DOHH2 (cell line): ENCODE data around the gene MYEF2.

Experiments used
- H3F3A ChIP-seq: fragments of 200-600 bp; sonication (generic), shearing (Covaris generic); 2 replicates; pipeline ENCODE4 v1.6.0; 2016; ENCODE audit warnings: antibody characterized with exemption, mild to moderate bottlenecking; ENCODE audit not compliant: control insufficient read depth, insufficient read depth
- H3K27ac ChIP-seq: fragments of 200-600 bp; sonication (generic); 2 replicates; pipeline ENCODE4 v1.5.1; 2014; ENCODE audit warnings: low read depth, mild to moderate bottlenecking, low read length, moderate library complexity
- H3K27me3 ChIP-seq: fragments of 200-600 bp; sonication (generic); 2 replicates; pipeline ENCODE4 v1.6.1; 2014; ENCODE audit warnings: mild to moderate bottlenecking, low read length, mixed read lengths; ENCODE audit not compliant: control insufficient read depth
- H3K36me3 ChIP-seq: fragments of 200-600 bp; sonication (generic); 2 replicates; pipeline ENCODE4 v1.6.1; 2014; ENCODE audit warnings: mild to moderate bottlenecking, low read length, moderate library complexity, mixed read lengths; ENCODE audit not compliant: control insufficient read depth
- H3K4me1 ChIP-seq: fragments of 200-600 bp; sonication (generic); 2 replicates; pipeline ENCODE4 v1.6.1; 2014; ENCODE audit warnings: mild to moderate bottlenecking, low read length, mixed read lengths; ENCODE audit not compliant: control insufficient read depth
- H3K4me2 ChIP-seq: fragments of 200-600 bp; sonication (generic); 2 replicates; pipeline ENCODE4 v1.6.0; 2014; ENCODE audit warnings: mild to moderate bottlenecking, low read length, moderate library complexity
- H3K4me3 ChIP-seq: fragments of 200-600 bp; sonication (generic); 2 replicates; pipeline ENCODE4 v1.5.1; 2014; ENCODE audit warnings: mild to moderate bottlenecking, low read length, mixed read lengths
- H3K79me2 ChIP-seq: fragments of 200-600 bp; sonication (generic); 2 replicates; pipeline ENCODE4 v1.6.1; 2014; ENCODE audit warnings: mild to moderate bottlenecking, low read length, mixed read lengths; ENCODE audit not compliant: control insufficient read depth
- H3K9me2 ChIP-seq: fragments of 200-600 bp; sonication (generic); replicated peaks from 2 replicates; pipeline ENCODE4 v1.6.1; 2014; ENCODE audit warnings: mild to moderate bottlenecking, low read length, mixed read lengths; ENCODE audit not compliant: control insufficient read depth
- H3K9me3 ChIP-seq: fragments of 200-600 bp; sonication (generic); 2 replicates; pipeline ENCODE4 v1.6.1; 2014; ENCODE audit warnings: antibody characterized with exemption, low read length, mixed read lengths; ENCODE audit not compliant: control insufficient read depth, insufficient read depth
- H4K20me1 ChIP-seq: fragments of 200-600 bp; sonication (generic); 2 replicates; pipeline ENCODE4 v1.6.0; 2014; ENCODE audit warnings: low read depth, mild to moderate bottlenecking, antibody characterized with exemption, low read length, moderate library complexity; ENCODE audit not compliant: control insufficient read depth, insufficient read depth
- CTCF ChIP-seq: fragments of 200-600 bp; sonication (generic); IDR thresholded peaks from one replicate; pipeline ENCODE4 v1.5.1; 2014; ENCODE audit warnings: antibody characterized with exemption, mild to moderate bottlenecking, low read depth, low read length; ENCODE audit not compliant: poor library complexity, severe bottlenecking
- EZH2phosphoT487 ChIP-seq: fragments of 200-600 bp; sonication (generic); IDR thresholded peaks from 2 replicates; pipeline ENCODE4 v1.6.1; 2017; ENCODE audit warnings: borderline replicate concordance, mild to moderate bottlenecking, antibody characterized with exemption, low read length, moderate library complexity, mixed read lengths

Gene MYEF2

GRCh38 chr15:48091522-48091921, 86.6 kb downstream of the MYEF2 start:
- H3K4me2 ChIP-seq, result no peak overlapping the region
- no peak overlapping the region for H3K4me3 ChIP-seq
- H3K27ac ChIP-seq, result no peak overlapping the region
- no peak for TF ChIP-seq CTCF
- TF ChIP-seq EZH2phosphoT487, result no peak
- H3K4me1 ChIP-seq, result no peaks in the 10 kb centered on the region
- no peaks in the 10 kb centered on the region for H3K9me2 ChIP-seq
- no peaks in the 10 kb centered on the region for H3K79me2 ChIP-seq
- no peaks in the 10 kb centered on the region for H3K36me3 ChIP-seq
- H3K27me3 ChIP-seq, result 0 out of 2 replicates have a peak, but pooled peaks cover 3% of the 10 kb centered on the region
- H4K20me1 ChIP-seq, result no peaks in the 10 kb centered on the region
- no peaks in the 10 kb centered on the region for H3K9me3 ChIP-seq
- no peaks in the 10 kb centered on the region for H3F3A ChIP-seq

GRCh38 chr15:48090666-48091065, 87.4 kb downstream of the MYEF2 start:
- no peak overlapping the region for H3K27ac ChIP-seq
- no peaks in the 10 kb centered on the region for H3K36me3 ChIP-seq
- no peaks in the 10 kb centered on the region for H3F3A ChIP-seq
- H3K4me2 ChIP-seq, result no peak overlapping the region
- no peak overlapping the region for H3K4me3 ChIP-seq
- H3K27me3 ChIP-seq, result 0 out of 2 replicates have a peak, but pooled peaks cover 3% of the 10 kb centered on the region
- H3K9me2 ChIP-seq, result no peaks in the 10 kb centered on the region
- H3K4me1 ChIP-seq, result no peaks in the 10 kb centered on the region
- no peaks in the 10 kb centered on the region for H3K9me3 ChIP-seq
- H4K20me1 ChIP-seq, result no peaks in the 10 kb centered on the region
- TF ChIP-seq EZH2phosphoT487 (no peak), CTCF (no peak)
- H3K79me2 ChIP-seq, result no peaks in the 10 kb centered on the region

GRCh38 chr15:48090115-48090514, 88.0 kb downstream of the MYEF2 start:
- Histone ChIP-seq H3K4me3 (no peak overlapping the region), H3K79me2 (no peaks in the 10 kb centered on the region), H4K20me1 (no peaks in the 10 kb centered on the region), H3K27ac (no peak overlapping the region), H3K36me3 (no peaks in the 10 kb centered on the region), H3K4me2 (no peak overlapping the region), H3K9me3 (no peaks in the 10 kb centered on the region), H3K4me1 (no peaks in the 10 kb centered on the region), H3F3A (no peaks in the 10 kb centered on the region), H3K9me2 (no peaks in the 10 kb centered on the region), H3K27me3 (0 out of 2 replicates have a peak, but pooled peaks cover 3% of the 10 kb centered on the region)
- no peak for TF ChIP-seq CTCF
- TF ChIP-seq EZH2phosphoT487, result no peak
